IMR-90 (cell line): ENCODE results near the gene SLC17A6. TPM values are rescaled to one million over a fixed set of nuclear protein-coding genes. Genes with fewer than 3 reads are reported as not detected.

Experiments used
- ATAC-seq: fragments of 200-7000 bp; cut with Tn5 transposase; 2 replicates; pipeline ENCODE4 v1.9.1; 2020; ENCODE audit warnings: low read depth, mild to moderate bottlenecking, moderate library complexity
- BruUV-seq: library from RNA; stranded (reverse); fragments of 400-500 nt; replicated peaks from 2 replicates; lab custom pipeline; 2021; lab: Mats Ljungman, UMichigan
- CTCF ChIA-PET: fragments of 300-600 bp; formaldehyde crosslinking; extraction: SDS; loops from one replicate; lab custom pipeline; 2021; ENCODE audit warnings: antibody characterized with exemption; lab: Yijun Ruan, JAX
- POLR2A ChIA-PET: fragments of 300-600 bp; sonication (Branson Sonifier 250); formaldehyde crosslinking; loops from one replicate; lab custom pipeline; 2022; ENCODE audit warnings: antibody characterized with exemption; ENCODE audit not compliant: unreplicated experiment; lab: Charles Lee
- DNase-seq: peaks from one replicate; pipeline ENCODE4 v3.0.0; 2013
- H2AFZ ChIP-seq: replicated peaks from 2 replicates; pipeline ENCODE3; 2013; ENCODE audit warnings: low read length, mild to moderate bottlenecking; ENCODE audit not compliant: poor library complexity
- H2AK5ac ChIP-seq: 2 replicates; pipeline ENCODE4 v1.6.1; 2013; ENCODE audit warnings: low read depth, low read length, inconsistent platforms
- H2AK9ac ChIP-seq: replicated peaks from 2 replicates; pipeline ENCODE3; 2013; ENCODE audit warnings: mild to moderate bottlenecking, low read depth, low read length, moderate library complexity; ENCODE audit not compliant: poor library complexity
- H2BK120ac ChIP-seq: 2 replicates; pipeline ENCODE4 v1.6.1; 2013; ENCODE audit warnings: low read depth, low read length, inconsistent platforms
- H2BK15ac ChIP-seq: 3 replicates; pipeline ENCODE4 v1.6.1; 2013; ENCODE audit warnings: low read depth, low read length, inconsistent platforms
- H2BK20ac ChIP-seq: 2 replicates; pipeline ENCODE4 v1.6.1; 2013; ENCODE audit warnings: low read depth, mild to moderate bottlenecking, inconsistent platforms, low read length, moderate library complexity
- H2BK5ac ChIP-seq: 2 replicates; pipeline ENCODE4 v1.6.1; 2013; ENCODE audit warnings: mild to moderate bottlenecking, low read depth, low read length, inconsistent platforms; ENCODE audit not compliant: poor library complexity, severe bottlenecking
- H3K14ac ChIP-seq: replicated peaks from 2 replicates; pipeline ENCODE4 v1.6.1; 2013; ENCODE audit warnings: low read depth, low read length, inconsistent platforms
- H3K18ac ChIP-seq: 2 replicates; pipeline ENCODE4 v1.6.1; 2013; ENCODE audit warnings: low read depth, low read length, control low read depth
- H3K23ac ChIP-seq: 2 replicates; pipeline ENCODE4 v1.6.1; 2013; ENCODE audit warnings: low read depth, low read length, inconsistent platforms
- H3K27ac ChIP-seq: 2 replicates; pipeline ENCODE4 v1.5.1; 2013; ENCODE audit warnings: mild to moderate bottlenecking, control low read depth, low read length; ENCODE audit not compliant: insufficient read depth
- H3K27me3 ChIP-seq: 2 replicates; pipeline ENCODE4 v1.6.1; 2013; ENCODE audit warnings: low read length; ENCODE audit not compliant: control insufficient read depth, insufficient read depth
- H3K36me3 ChIP-seq: 2 replicates; pipeline ENCODE4 v1.6.1; 2013; ENCODE audit warnings: low read length, mixed read lengths; ENCODE audit not compliant: control insufficient read depth, insufficient read depth
- H3K4ac ChIP-seq: 2 replicates; pipeline ENCODE4 v1.6.1; 2013; ENCODE audit warnings: low read depth, low read length, inconsistent platforms
- H3K4me1 ChIP-seq: 2 replicates; pipeline ENCODE4 v1.6.1; 2013; ENCODE audit warnings: low read length, mixed read lengths; ENCODE audit not compliant: control insufficient read depth, insufficient read depth
- H3K4me2 ChIP-seq: 2 replicates; pipeline ENCODE4 v1.6.1; 2013; ENCODE audit warnings: low read depth, mild to moderate bottlenecking, control low read depth, low read length, moderate library complexity
- H3K4me3 ChIP-seq: 2 replicates; pipeline ENCODE4 v1.5.1; 2013; ENCODE audit warnings: low read depth, mild to moderate bottlenecking, control low read depth, low read length, moderate library complexity; ENCODE audit not compliant: insufficient read depth
- H3K56ac ChIP-seq: 2 replicates; pipeline ENCODE4 v1.6.1; 2013; ENCODE audit warnings: low read length, inconsistent platforms; ENCODE audit not compliant: insufficient read depth; ENCODE audit errors: extremely low read depth
- H3K79me1 ChIP-seq, 2 experiments: 2 replicates each; pipeline ENCODE4 v1.6.1; 2013; ENCODE audit warnings: low read length in 2 of 2, inconsistent platforms in 1 of 2, low read depth in 1 of 2
- H3K9ac ChIP-seq: 2 replicates; pipeline ENCODE4 v1.6.1; 2013; ENCODE audit warnings: low read depth, low read length, control low read depth
- H3K9me1 ChIP-seq: 2 replicates; pipeline ENCODE4 v1.6.1; 2013; ENCODE audit warnings: low read length, inconsistent platforms; ENCODE audit not compliant: insufficient read depth
- H3K9me3 ChIP-seq: 2 replicates; pipeline ENCODE4 v1.6.1; 2013; ENCODE audit warnings: low read length; ENCODE audit not compliant: control insufficient read depth, insufficient read depth
- H4K20me1 ChIP-seq: 2 replicates; pipeline ENCODE4 v1.6.1; 2013; ENCODE audit warnings: low read length, inconsistent platforms; ENCODE audit not compliant: insufficient read depth
- H4K5ac ChIP-seq: 2 replicates; pipeline ENCODE4 v1.6.1; 2013; ENCODE audit warnings: mild to moderate bottlenecking, low read depth, low read length, control low read depth
- H4K8ac ChIP-seq, 2 experiments: 2 replicates each; pipeline ENCODE4 v1.6.1; 2013; ENCODE audit warnings: low read depth in 2 of 2, low read length in 2 of 2, control low read depth in 1 of 2, inconsistent platforms in 1 of 2
- H4K91ac ChIP-seq: 2 replicates; pipeline ENCODE4 v1.6.1; 2013; ENCODE audit warnings: low read depth, low read length, inconsistent platforms; ENCODE audit not compliant: insufficient read depth
- CTCF ChIP-seq: conservative IDR thresholded peaks from 2 replicates; pipeline ENCODE4 v1.5.1; 2012; ENCODE audit warnings: mild to moderate bottlenecking, low read depth, low read length, improper control_type of control experiment
- FOS ChIP-seq: fragments of 150-350 bp; IDR thresholded peaks from 2 replicates; pipeline ENCODE4 v1.6.1; 2016; ENCODE audit warnings: low read depth, low read length
- MAFK ChIP-seq: IDR thresholded peaks from 2 replicates; pipeline ENCODE4 v1.6.1; 2012; ENCODE audit warnings: low read depth, low read length, improper control_type of control experiment
- MAZ ChIP-seq: IDR thresholded peaks from 2 replicates; pipeline ENCODE4 v1.6.1; 2012; ENCODE audit warnings: low read depth, mild to moderate bottlenecking, low read length, improper control_type of control experiment, moderate library complexity, borderline replicate concordance
- MXI1 ChIP-seq: IDR thresholded peaks from 2 replicates; pipeline ENCODE4 v1.6.1; 2012; ENCODE audit warnings: low read depth, mild to moderate bottlenecking, low read length, moderate library complexity, borderline replicate concordance
- NFE2L2 ChIP-seq: fragments of 150-350 bp; IDR thresholded peaks from 2 replicates; pipeline ENCODE4 v1.6.1; 2016; ENCODE audit warnings: low read depth, mild to moderate bottlenecking, low read length
- POLR2A ChIP-seq: IDR thresholded peaks from 2 replicates; pipeline ENCODE4 v1.6.1; 2012; ENCODE audit warnings: mild to moderate bottlenecking, low read depth, low read length
- RAD21 ChIP-seq: IDR thresholded peaks from 2 replicates; pipeline ENCODE4 v1.6.1; 2012; ENCODE audit warnings: low read length, improper control_type of control experiment
- RCOR1 ChIP-seq: IDR thresholded peaks from 2 replicates; pipeline ENCODE4 v1.6.1; 2012; ENCODE audit warnings: mild to moderate bottlenecking, low read length, improper control_type of control experiment; ENCODE audit not compliant: insufficient replicate concordance
- RFX5 ChIP-seq: IDR thresholded peaks from 2 replicates; pipeline ENCODE4 v1.8.0; 2012; ENCODE audit warnings: low read depth, mild to moderate bottlenecking, low read length, moderate library complexity
- WGBS, 2 experiments: methylation state at CpG; one replicate each; pipeline versions ENCODE4 v1.1.5 to v1.1.7; 2013; ENCODE audit warnings: missing lambda C conversion rate in 2 of 2; ENCODE audit not compliant: insufficient read length in 1 of 2; ENCODE audit errors: extremely low coverage in 2 of 2; 5-methylcytosine and 5-hydroxymethylcytosine counted together
- dilution Hi-C: fragments of 300-500 bp; cut with HindIII; formaldehyde crosslinking; loops from one replicate; pipeline ENCODE4 v1.14.3; 2018; ENCODE audit warnings: low sequenced_read_pairs; ENCODE audit not compliant: unreplicated experiment
- in situ Hi-C: fragments of 300-500 bp; cut with MboI; formaldehyde crosslinking; loops from 3 replicates; pipeline ENCODE4 v1.14.3; 2019; ENCODE audit warnings: low sequenced_read_pairs, inconsistent platforms, mixed read lengths
- intact Hi-C: fragments of 100-400 bp; cut with micrococcal nuclease; formaldehyde crosslinking; loops from 2 replicates; pipeline ENCODE4 v1.10.0; 2022
- polyA plus RNA-seq, 3 experiments: library from polyadenylated mRNA; depleted of rRNA; stranded (reverse); fragments of >200 nt; gene quantifications; 2 replicates each; pipeline ENCODE4 v1.2.3, GENCODE V29; 2012; ENCODE audit warnings: low replicate concordance in 1 of 3
- total RNA-seq: library from RNA; depleted of rRNA; stranded (reverse); fragments of >200 nt; gene quantifications from 2 replicates; pipeline ENCODE4 v1.2.3, GENCODE V29; 2012
- TF ChIP-seq, protein P1 (sequence below): fragments of 150-350 bp; IDR thresholded peaks from 2 replicates; pipeline ENCODE4 v1.6.1; 2016; ENCODE audit warnings: low read depth, mild to moderate bottlenecking, low read length, moderate library complexity, borderline replicate concordance

The SLC17A6 gene
- total and polyA plus RNA-seq, 2 of the 4 experiments (the other 2 are of a cell fraction), result not detected

GRCh38 chr11:22343371-22344032 is 5.3 kb downstream of the SLC17A6 start:
- H2AFZ ChIP-seq, result no peak overlapping the region
- in situ Hi-C loops, result no loop called here
- no peak overlapping the region for H3K4ac ChIP-seq
- H2BK15ac ChIP-seq, result no peak overlapping the region
- 3% methylated on average over 7 of the region's 34 CpGs; no CpG with 5 or more reads in 1 of the 2 experiments for WGBS, 2 experiments
- no peak overlapping the region for H3K56ac ChIP-seq
- no peak overlapping the region for H3K4me2 ChIP-seq
- ChIA-PET CTCF (no interaction called here), POLR2A (no interaction called here)
- BruUV-seq, result no TSS peak
- peaks cover 37% of the 10 kb centered on the region for H3K27me3 ChIP-seq
- H4K91ac ChIP-seq, result no peak overlapping the region
- H2AK5ac ChIP-seq, result no peak overlapping the region
- dilution Hi-C loops, result no loop called here
- H2AK9ac ChIP-seq, result no peak overlapping the region
- H3K18ac ChIP-seq, result no peak overlapping the region
- no peaks in the 10 kb centered on the region for H3K79me1 ChIP-seq
- H3K4me1 ChIP-seq, result no peaks in the 10 kb centered on the region
- H3K9ac ChIP-seq, result no peak overlapping the region
- no peak overlapping the region for H2BK5ac ChIP-seq
- ATAC-seq (no peak), DNase-seq (no peak)
- H3K27ac ChIP-seq, result no peak overlapping the region
- H3K9me3 ChIP-seq, result 0 out of 2 replicates have a peak, but pooled peaks cover 2% of the 10 kb centered on the region
- H4K20me1 ChIP-seq, result no peaks in the 10 kb centered on the region
- no peak overlapping the region for H3K23ac ChIP-seq
- H3K36me3 ChIP-seq, result no peaks in the 10 kb centered on the region
- H4K8ac ChIP-seq, result no peak overlapping the region
- TF ChIP-seq FOS, result no peak
- no peak for TF ChIP-seq RCOR1
- TF ChIP-seq MAZ, result no peak
- no peak for TF ChIP-seq MXI1
- TF ChIP-seq RFX5, result no peak
- no peak for TF ChIP-seq MAFK
- TF ChIP-seq, protein P1, sequence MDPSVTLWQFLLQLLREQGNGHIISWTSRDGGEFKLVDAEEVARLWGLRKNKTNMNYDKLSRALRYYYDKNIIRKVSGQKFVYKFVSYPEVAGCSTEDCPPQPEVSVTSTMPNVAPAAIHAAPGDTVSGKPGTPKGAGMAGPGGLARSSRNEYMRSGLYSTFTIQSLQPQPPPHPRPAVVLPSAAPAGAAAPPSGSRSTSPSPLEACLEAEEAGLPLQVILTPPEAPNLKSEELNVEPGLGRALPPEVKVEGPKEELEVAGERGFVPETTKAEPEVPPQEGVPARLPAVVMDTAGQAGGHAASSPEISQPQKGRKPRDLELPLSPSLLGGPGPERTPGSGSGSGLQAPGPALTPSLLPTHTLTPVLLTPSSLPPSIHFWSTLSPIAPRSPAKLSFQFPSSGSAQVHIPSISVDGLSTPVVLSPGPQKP, result no peak
- no peak for TF ChIP-seq POLR2A
- TF ChIP-seq NFE2L2, result no peak
- TF ChIP-seq RAD21, result no peak
- TF ChIP-seq CTCF, result no peak
- H3K9me1 ChIP-seq, result no peaks in the 10 kb centered on the region
- H2BK20ac ChIP-seq, result no peak overlapping the region
- no peak overlapping the region for H3K4me3 ChIP-seq
- H2BK120ac ChIP-seq, result no peak overlapping the region
- H3K14ac ChIP-seq, result no peak overlapping the region
- intact Hi-C loops, result no loop called here
- H4K5ac ChIP-seq, result no peak overlapping the region
